GM12878 (cell line): ENCODE results near the gene SUMF2. TPM values are rescaled to one million over a fixed set of nuclear protein-coding genes. Genes with fewer than 3 reads are reported as not detected.

Source experiments
- BCL11A ChIP-seq: IDR thresholded peaks from 2 replicates; pipeline ENCODE4 v1.6.1; 2011; ENCODE audit warnings: low read depth, low read length
- BMI1 ChIP-seq: fragments of 450-650 bp; IDR thresholded peaks from 2 replicates; pipeline ENCODE4 v1.6.1; 2016; ENCODE audit warnings: mild to moderate bottlenecking, moderate library complexity, borderline replicate concordance
- CBX3 ChIP-seq: fragments of 200-600 bp; sonication (generic); IDR thresholded peaks from 2 replicates; pipeline ENCODE4 v1.6.1; 2016; ENCODE audit warnings: low read depth, borderline replicate concordance
- IKZF2 ChIP-seq, 2 experiments: fragments of 450-650 bp; IDR thresholded peaks; 2 replicates each; pipeline ENCODE4 v1.6.1; 2017; ENCODE audit warnings: mild to moderate bottlenecking in 2 of 2, moderate library complexity in 2 of 2
- NR2F1 ChIP-seq: fragments of 450-650 bp; conservative IDR thresholded peaks from 2 replicates; pipeline ENCODE4 v1.6.1; 2017; ENCODE audit warnings: mild to moderate bottlenecking
- POLR2A ChIP-seq: IDR thresholded peaks from 2 replicates; pipeline ENCODE4 v1.6.1; 2011; ENCODE audit warnings: low read depth, mild to moderate bottlenecking, low read length
- POLR2AphosphoS5 ChIP-seq: IDR thresholded peaks from 2 replicates; pipeline ENCODE4 v1.6.1; 2011; ENCODE audit warnings: mild to moderate bottlenecking, low read length, inconsistent platforms
- RB1 ChIP-seq: fragments of 450-650 bp; formaldehyde crosslinking; IDR thresholded peaks from 2 replicates; pipeline ENCODE4 v1.6.1; 2017; ENCODE audit warnings: mild to moderate bottlenecking, borderline replicate concordance
- polyA plus RNA-seq, 11 experiments: library from polyadenylated mRNA; depleted of rRNA in 4 of 11; unstranded in 6 of 11; stranded (reverse) in 5 of 11; fragments of >200 nt; fragmentation: Nextera tagmentation in 4 of 11; fragmentation: Illumina TruSeq in 1 of 11; extraction: Ambion mirVana in 4 of 11; extraction: Trizol in 1 of 11; gene quantifications; 1 replicate in 1 of 11; 2 replicates in 10 of 11; pipeline versions ENCODE4 v1.2.1 to v1.2.3, GENCODE V29; 2011 to 2016; ENCODE audit warnings: inconsistent platforms in 2 of 11, missing spikeins in 2 of 11, low read depth in 1 of 11
- total RNA-seq, 4 experiments: library from RNA; depleted of rRNA in 3 of 4; stranded (reverse); fragments of >200 nt in 3 of 4; fragmentation: Illumina TruSeq in 1 of 4; extraction: Trizol in 1 of 4; gene quantifications; 2 replicates each; pipeline versions ENCODE4 v1.2.1 to v1.2.3, GENCODE V29; 2013 to 2021
- TF ChIP-seq, protein P1 (sequence below): fragments of 450-650 bp; IDR thresholded peaks from 2 replicates; pipeline ENCODE4 v1.6.1; 2017; ENCODE audit warnings: antibody characterized with exemption, mild to moderate bottlenecking, moderate library complexity
- TF ChIP-seq, protein P2 (sequence below): IDR thresholded peaks from 2 replicates; pipeline ENCODE4 v1.6.1; 2012; ENCODE audit warnings: low read length, inconsistent platforms
- TF ChIP-seq, protein P3 (sequence below): IDR thresholded peaks from 2 replicates; pipeline ENCODE4 v1.6.1; 2011; ENCODE audit warnings: borderline replicate concordance, low read depth, mild to moderate bottlenecking, moderate library complexity, mixed read lengths, low read length; ENCODE audit not compliant: insufficient read depth; ENCODE audit errors: extremely low read length
- TF ChIP-seq, protein P4 (sequence below): IDR thresholded peaks from 2 replicates; pipeline ENCODE4 v1.6.1; 2011; ENCODE audit warnings: low read depth, low read length, improper control_type of control experiment, borderline replicate concordance

Gene SUMF2
- total and polyA plus RNA-seq, 10 of the 15 experiments (the other 5 are each of a cell fraction or from before 2014, with no cell fraction given) = 39.9 to 106 (median 71.7) TPM

DNA sequence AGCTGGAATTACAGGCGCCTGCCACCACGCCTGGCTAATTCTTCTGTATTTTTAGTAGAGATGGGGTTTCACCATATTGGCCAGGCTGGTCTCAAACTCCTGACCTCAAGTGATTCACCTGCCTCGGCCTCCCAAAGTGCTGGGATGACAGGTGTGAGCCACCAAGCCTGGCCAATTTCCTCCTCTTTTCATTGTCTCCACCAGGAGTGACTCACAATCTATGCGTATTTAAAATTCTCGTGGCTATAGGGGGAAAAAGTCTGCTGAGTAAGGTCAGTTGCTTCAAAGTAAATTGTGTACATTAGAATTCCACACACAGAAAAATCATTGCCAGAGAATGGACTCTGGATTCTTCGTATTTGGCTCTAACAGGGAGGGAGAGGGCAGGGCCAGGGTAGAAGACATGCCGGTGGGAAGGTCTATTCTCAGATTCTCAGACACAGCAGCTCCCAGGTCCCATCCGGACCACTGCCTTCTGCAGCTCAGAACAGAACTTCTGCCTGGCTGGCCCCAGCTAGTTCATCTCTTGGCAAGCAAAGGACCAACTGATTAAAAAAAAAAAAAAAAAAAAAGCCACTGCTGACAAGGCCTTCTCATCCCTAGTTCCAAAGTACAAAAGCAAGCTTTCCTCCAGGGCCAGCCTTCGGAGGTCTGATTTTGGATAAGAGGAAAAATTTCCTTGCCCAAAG is 35.0 kb upstream of the SUMF2 start (continued):
- TF ChIP-seq, protein P1, sequence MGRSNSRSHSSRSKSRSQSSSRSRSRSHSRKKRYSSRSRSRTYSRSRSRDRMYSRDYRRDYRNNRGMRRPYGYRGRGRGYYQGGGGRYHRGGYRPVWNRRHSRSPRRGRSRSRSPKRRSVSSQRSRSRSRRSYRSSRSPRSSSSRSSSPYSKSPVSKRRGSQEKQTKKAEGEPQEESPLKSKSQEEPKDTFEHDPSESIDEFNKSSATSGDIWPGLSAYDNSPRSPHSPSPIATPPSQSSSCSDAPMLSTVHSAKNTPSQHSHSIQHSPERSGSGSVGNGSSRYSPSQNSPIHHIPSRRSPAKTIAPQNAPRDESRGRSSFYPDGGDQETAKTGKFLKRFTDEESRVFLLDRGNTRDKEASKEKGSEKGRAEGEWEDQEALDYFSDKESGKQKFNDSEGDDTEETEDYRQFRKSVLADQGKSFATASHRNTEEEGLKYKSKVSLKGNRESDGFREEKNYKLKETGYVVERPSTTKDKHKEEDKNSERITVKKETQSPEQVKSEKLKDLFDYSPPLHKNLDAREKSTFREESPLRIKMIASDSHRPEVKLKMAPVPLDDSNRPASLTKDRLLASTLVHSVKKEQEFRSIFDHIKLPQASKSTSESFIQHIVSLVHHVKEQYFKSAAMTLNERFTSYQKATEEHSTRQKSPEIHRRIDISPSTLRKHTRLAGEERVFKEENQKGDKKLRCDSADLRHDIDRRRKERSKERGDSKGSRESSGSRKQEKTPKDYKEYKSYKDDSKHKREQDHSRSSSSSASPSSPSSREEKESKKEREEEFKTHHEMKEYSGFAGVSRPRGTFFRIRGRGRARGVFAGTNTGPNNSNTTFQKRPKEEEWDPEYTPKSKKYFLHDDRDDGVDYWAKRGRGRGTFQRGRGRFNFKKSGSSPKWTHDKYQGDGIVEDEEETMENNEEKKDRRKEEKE = no peak
- TF ChIP-seq NR2F1 (no peak), IKZF2 (IDR thresholded peaks at IDR 0.05) (no peak), CBX3 (no peak), RB1 (no peak), BCL11A (no peak), BMI1 (no peak), POLR2AphosphoS5 (no peak), POLR2A (no peak)
- TF ChIP-seq, protein P2, sequence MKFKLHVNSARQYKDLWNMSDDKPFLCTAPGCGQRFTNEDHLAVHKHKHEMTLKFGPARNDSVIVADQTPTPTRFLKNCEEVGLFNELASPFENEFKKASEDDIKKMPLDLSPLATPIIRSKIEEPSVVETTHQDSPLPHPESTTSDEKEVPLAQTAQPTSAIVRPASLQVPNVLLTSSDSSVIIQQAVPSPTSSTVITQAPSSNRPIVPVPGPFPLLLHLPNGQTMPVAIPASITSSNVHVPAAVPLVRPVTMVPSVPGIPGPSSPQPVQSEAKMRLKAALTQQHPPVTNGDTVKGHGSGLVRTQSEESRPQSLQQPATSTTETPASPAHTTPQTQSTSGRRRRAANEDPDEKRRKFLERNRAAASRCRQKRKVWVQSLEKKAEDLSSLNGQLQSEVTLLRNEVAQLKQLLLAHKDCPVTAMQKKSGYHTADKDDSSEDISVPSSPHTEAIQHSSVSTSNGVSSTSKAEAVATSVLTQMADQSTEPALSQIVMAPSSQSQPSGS = no peak
- TF ChIP-seq, protein P3, sequence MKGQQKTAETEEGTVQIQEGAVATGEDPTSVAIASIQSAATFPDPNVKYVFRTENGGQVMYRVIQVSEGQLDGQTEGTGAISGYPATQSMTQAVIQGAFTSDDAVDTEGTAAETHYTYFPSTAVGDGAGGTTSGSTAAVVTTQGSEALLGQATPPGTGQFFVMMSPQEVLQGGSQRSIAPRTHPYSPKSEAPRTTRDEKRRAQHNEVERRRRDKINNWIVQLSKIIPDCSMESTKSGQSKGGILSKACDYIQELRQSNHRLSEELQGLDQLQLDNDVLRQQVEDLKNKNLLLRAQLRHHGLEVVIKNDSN = no peak
- TF ChIP-seq, protein P4, sequence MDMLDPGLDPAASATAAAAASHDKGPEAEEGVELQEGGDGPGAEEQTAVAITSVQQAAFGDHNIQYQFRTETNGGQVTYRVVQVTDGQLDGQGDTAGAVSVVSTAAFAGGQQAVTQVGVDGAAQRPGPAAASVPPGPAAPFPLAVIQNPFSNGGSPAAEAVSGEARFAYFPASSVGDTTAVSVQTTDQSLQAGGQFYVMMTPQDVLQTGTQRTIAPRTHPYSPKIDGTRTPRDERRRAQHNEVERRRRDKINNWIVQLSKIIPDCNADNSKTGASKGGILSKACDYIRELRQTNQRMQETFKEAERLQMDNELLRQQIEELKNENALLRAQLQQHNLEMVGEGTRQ = no peak
- TF ChIP-seq, all 136 proteins: peak for 0
